Calu3 (cell line): Measurements from ENCODE around the gene OR2T3. TPM values are rescaled to one million over a fixed set of nuclear protein-coding genes. Genes with fewer than 3 reads are reported as not detected.
"Not testable (repeated sequence)": the region's sequence is repeated elsewhere in the genome, so short reads cannot be mapped to it uniquely, and the experiment has no call there.

Source experiments
- BruUV-seq: library from RNA; stranded (reverse); fragments of 400-500 nt; replicated peaks from 2 replicates; lab custom pipeline; 2021; lab: Mats Ljungman, UMichigan
- CTCF ChIA-PET: fragments of 300-600 bp; sonication (Branson Sonifier 250); formaldehyde crosslinking; loops from one replicate; lab custom pipeline; 2022; ENCODE audit warnings: antibody characterized with exemption; lab: Charles Lee
- DNase-seq: peaks from one replicate; pipeline ENCODE4 v3.0.0; 2022
- H3K27ac Mint-ChIP-seq: one replicate; pipeline ENCODE4 v1.8.0; 2022; ENCODE audit warnings: mixed read lengths; ENCODE audit not compliant: unreplicated experiment
- H3K27me3 Mint-ChIP-seq: one replicate; pipeline ENCODE4 v1.8.0; 2022; ENCODE audit warnings: mixed read lengths; ENCODE audit not compliant: unreplicated experiment
- H3K36me3 Mint-ChIP-seq: one replicate; pipeline ENCODE4 v1.8.0; 2022; ENCODE audit warnings: mild to moderate bottlenecking, moderate library complexity, mixed read lengths; ENCODE audit not compliant: insufficient read depth, unreplicated experiment
- H3K4me1 Mint-ChIP-seq: one replicate; pipeline ENCODE4 v1.8.0; 2022; ENCODE audit warnings: mild to moderate bottlenecking, low read depth, mixed read lengths; ENCODE audit not compliant: unreplicated experiment
- H3K4me3 Mint-ChIP-seq: one replicate; pipeline ENCODE4 v1.8.0; 2022; ENCODE audit warnings: mild to moderate bottlenecking, low read depth, moderate library complexity, mixed read lengths; ENCODE audit not compliant: unreplicated experiment
- H3K9me3 Mint-ChIP-seq: one replicate; pipeline ENCODE4 v1.8.0; 2022; ENCODE audit warnings: low read depth, mixed read lengths; ENCODE audit not compliant: unreplicated experiment
- CTCF ChIP-seq: fragments of 200-600 bp; IDR thresholded peaks from one replicate; pipeline ENCODE4 v1.8.0; 2022; ENCODE audit warnings: antibody characterized with exemption; ENCODE audit not compliant: unreplicated experiment
- intact Hi-C: fragments of 100-400 bp; cut with micrococcal nuclease; formaldehyde crosslinking; loops from one replicate; pipeline ENCODE4 v1.10.0; 2022; ENCODE audit not compliant: unreplicated experiment
- total RNA-seq: library from RNA; stranded (reverse); gene quantifications from 2 replicates; pipeline ENCODE4 v1.2.3, GENCODE V29; 2022

OR2T3 gene
- total RNA-seq, 1 experiment from 2014 or later: not detected

- H3K9me3 Mint-ChIP-seq, H3K27me3 Mint-ChIP-seq, CTCF ChIA-PET, H3K4me3 Mint-ChIP-seq, BruUV-seq, H3K4me1 Mint-ChIP-seq, intact Hi-C loops, H3K27ac Mint-ChIP-seq, DNase-seq, H3K36me3 Mint-ChIP-seq: not testable (repeated sequence)
These were observed 16.5 kb upstream of the OR2T3 start for GRCh38 chr1:248456635-248457034.

GRCh38 chr1:248459117-248459516 is 14.0 kb upstream of the OR2T3 start:
- peaks cover 15% of the 10 kb centered on the region for H3K9me3 Mint-ChIP-seq
- BruUV-seq, intact Hi-C loops, H3K4me1 Mint-ChIP-seq, H3K27me3 Mint-ChIP-seq, H3K36me3 Mint-ChIP-seq, H3K4me3 Mint-ChIP-seq, DNase-seq, H3K27ac Mint-ChIP-seq, CTCF ChIA-PET: not testable (repeated sequence)

- H3K9me3 Mint-ChIP-seq: peaks cover 11% of the 10 kb centered on the region
- CTCF ChIA-PET: interaction anchor here (0.7 kb wide), 1 partner anchor 13 kb away, joined by 5 read pairs; no protein-coding TSS in a partner anchor
- TF ChIP-seq CTCF: no peak
These were observed 2.0 kb upstream of the OR2T3 start for GRCh38 chr1:248471154-248471553.

GRCh38 chr1:248472111-248472510 is 1.0 kb upstream of the OR2T3 start:
- intact Hi-C loops, H3K4me3 Mint-ChIP-seq, H3K9me3 Mint-ChIP-seq, CTCF ChIA-PET, BruUV-seq, H3K27me3 Mint-ChIP-seq, H3K4me1 Mint-ChIP-seq, DNase-seq, H3K36me3 Mint-ChIP-seq, H3K27ac Mint-ChIP-seq: not testable (repeated sequence)

More at GRCh38 chr1:248471154-248471553, 2.0 kb upstream of the OR2T3 start:
- Mint-ChIP-seq H3K36me3 (no peaks in the 10 kb centered on the region), H3K4me1 (no peaks in the 10 kb centered on the region), H3K27ac (no peak overlapping the region), H3K27me3 (no peaks in the 10 kb centered on the region), H3K4me3 (no peak overlapping the region)
- no peak for DNase-seq
- BruUV-seq: no TSS peak
- intact Hi-C loops: no loop called here

DNA sequence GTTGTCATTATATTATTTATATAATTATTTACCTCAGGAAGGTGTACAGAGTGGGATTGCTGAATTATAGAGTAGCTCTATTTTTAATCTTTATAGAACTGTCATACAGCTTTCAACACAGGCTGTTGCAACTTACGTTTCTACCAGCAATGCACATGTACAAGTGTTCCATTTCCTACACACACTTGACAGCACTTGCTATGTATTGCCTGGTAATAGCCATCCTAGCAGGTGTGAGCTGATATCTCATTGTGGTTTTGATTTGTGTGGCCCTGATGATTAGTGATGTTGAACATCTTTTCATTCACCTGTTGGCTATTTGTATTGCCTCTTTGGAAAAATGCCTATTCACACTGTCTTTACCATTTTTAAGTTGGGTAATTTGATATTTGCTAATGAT is 2.5 kb downstream of the OR2T3 start:
- H3K4me1 Mint-ChIP-seq, H3K4me3 Mint-ChIP-seq, CTCF ChIA-PET, BruUV-seq, H3K27ac Mint-ChIP-seq, H3K27me3 Mint-ChIP-seq, H3K36me3 Mint-ChIP-seq, intact Hi-C loops, DNase-seq: not testable (repeated sequence)
- peaks cover 11% of the 10 kb centered on the region for H3K9me3 Mint-ChIP-seq

DNA sequence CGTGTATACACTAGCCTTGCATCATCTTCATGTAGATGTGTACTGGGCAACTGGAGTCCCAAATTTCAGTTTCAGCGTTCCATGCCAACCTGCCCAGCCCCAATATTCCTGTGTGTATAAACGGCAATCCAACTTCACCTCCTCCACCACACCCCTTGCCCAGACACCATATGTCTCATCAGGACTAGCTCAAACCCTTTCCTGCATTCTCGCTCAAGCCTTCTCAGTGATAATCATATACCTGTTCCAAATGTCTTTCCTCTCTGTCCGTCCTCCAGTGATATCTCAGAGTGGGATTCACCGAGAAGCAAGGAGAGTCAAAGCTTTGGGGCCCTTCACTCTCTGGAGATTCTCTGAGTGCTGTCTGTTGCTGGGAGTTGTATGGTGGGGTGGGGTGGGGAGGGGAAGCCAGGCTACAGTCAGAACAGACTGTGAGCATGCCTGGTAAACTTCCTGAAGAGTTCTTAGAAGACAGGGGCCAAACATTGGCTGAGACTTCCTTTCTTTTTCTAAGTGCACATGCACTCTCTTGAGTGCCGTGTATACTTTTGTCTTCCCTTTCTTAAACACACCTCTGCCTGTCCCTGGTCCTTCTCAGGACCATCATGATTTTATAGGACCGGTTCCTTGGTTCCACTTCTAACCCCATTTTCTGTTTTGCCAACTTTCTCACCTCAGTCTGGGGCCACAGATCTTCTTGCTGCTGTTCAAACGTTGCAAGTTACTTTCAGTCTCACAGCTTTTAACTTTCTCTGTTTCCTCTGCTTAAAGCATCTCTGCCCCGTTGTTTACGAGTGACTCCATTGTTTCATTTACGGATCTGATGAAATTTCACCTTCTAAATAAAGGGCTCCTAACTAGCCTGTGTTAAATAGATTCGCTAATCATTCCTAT is 8.8 kb downstream of the OR2T3 start:
- BruUV-seq, H3K27ac Mint-ChIP-seq, H3K4me1 Mint-ChIP-seq, DNase-seq, H3K36me3 Mint-ChIP-seq, CTCF ChIA-PET, H3K9me3 Mint-ChIP-seq, H3K4me3 Mint-ChIP-seq, H3K27me3 Mint-ChIP-seq, intact Hi-C loops: not testable (repeated sequence)

DNA sequence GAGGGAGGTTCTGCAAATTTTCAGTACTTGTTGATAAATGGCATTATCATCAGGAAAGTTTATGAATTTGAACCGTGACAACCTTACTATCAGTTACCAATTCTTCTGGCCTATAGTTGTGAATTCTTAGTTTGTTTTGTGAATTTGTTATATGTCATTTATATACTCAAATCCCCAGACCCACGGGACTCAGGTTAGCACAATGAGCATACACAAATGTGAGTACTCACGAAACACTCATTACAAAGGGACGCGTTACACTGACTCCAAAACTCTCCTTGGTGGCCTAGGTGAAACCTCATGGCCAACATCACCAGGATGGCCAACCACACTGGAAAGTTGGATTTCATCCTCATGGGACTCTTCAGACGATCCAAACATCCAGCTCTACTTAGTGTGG is 15.1 kb downstream of the OR2T3 start, which contains the start of gene OR2T5:
Gene OR2T5 (plus strand): TSS at position 301 of the 400 bp plus-strand sequence. CDS start 0 bp downstream, at position 301.
- H3K27me3 Mint-ChIP-seq, H3K36me3 Mint-ChIP-seq, BruUV-seq, CTCF ChIA-PET, H3K4me1 Mint-ChIP-seq, H3K27ac Mint-ChIP-seq, DNase-seq, H3K9me3 Mint-ChIP-seq, H3K4me3 Mint-ChIP-seq, intact Hi-C loops: not testable (repeated sequence)

DNA sequence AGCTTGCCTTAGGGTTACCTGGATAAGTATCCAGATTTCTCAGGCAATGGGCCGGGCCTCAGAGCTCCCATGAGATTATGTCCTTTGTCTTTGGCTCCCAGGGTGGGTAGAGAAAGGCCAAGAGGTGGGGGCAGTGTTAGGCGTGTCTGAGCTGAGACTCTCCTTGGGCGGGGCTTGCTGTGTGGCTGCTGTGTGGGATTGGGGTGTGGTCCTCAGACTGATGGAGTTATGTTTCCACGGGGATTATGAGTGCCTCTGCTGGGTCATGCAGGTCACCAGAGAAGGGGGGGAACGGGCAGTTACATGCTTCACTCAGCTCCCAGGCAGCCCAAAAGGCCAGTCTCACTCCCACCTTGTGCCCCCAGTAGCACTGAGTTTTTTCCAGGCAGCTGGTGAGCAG is 23.5 kb downstream of the OR2T3 start:
- CTCF ChIA-PET: not testable (repeated sequence)

GRCh38 chr1:248500305-248501035 is 27.3 kb downstream of the OR2T3 start:
- H3K4me3 Mint-ChIP-seq: not testable (repeated sequence)

More for the DNA sequence above, 23.5 kb downstream of the OR2T3 start:
- H3K4me3 Mint-ChIP-seq, H3K36me3 Mint-ChIP-seq, H3K9me3 Mint-ChIP-seq, H3K4me1 Mint-ChIP-seq, H3K27me3 Mint-ChIP-seq, H3K27ac Mint-ChIP-seq, BruUV-seq, intact Hi-C loops, DNase-seq: not testable (repeated sequence)

More at GRCh38 chr1:248500305-248501035, 27.3 kb downstream of the OR2T3 start:
- H3K27me3 Mint-ChIP-seq, H3K27ac Mint-ChIP-seq, H3K9me3 Mint-ChIP-seq, H3K4me1 Mint-ChIP-seq, intact Hi-C loops, H3K36me3 Mint-ChIP-seq, BruUV-seq, DNase-seq, CTCF ChIA-PET: not testable (repeated sequence)
